ENCODE data around the gene SVBP.
"Not testable (repeated sequence)": the region's sequence is repeated elsewhere in the genome, so short reads cannot be mapped to it uniquely, and the experiment has no call there.

The SVBP gene, protein sequence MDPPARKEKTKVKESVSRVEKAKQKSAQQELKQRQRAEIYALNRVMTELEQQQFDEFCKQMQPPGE

DNA sequence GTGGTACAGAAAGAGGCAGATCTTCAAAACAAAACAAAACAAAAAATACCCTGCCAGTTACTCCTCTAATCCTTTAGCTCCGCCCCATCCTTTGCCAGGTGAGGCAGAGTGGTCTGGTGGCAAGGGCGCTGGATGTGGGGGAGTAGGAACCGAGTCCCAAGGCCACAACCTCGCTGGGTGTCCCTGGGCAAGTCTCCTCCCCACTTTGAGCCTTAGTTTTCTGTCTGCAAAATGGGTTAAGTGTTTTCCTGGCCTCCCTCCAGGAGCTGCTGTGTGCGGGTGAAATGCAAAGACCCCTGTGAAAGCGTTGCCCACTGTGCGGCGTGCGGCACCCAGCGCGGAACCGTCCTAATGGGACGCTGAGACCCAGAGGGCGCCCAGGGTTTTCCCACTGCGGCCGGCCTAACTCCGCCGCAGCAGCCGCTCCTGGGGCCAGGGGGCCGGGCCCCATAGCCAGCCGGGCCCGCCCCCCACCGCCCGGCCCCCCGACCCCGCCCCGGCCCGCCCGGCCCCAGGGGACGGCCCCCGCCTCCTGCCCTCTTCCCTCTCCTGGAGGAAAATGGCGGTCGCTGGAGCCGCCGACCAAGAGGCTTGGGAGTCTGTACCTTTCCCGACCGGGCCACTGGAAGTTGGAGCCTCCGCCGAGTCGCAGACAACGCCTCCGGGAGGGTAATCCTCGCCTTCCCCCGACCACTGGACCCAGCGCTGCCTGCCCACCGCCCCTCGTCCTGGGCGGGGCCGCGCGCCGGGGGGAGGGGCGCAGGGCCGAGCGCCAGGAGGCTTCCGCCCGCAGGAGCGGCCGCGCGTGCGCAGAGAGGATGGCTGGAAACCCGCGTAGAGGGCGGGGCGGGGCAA lies at the start of gene SVBP, which contains the start of gene ERMAP:
TSS of gene SVBP (minus strand) at position 813 of the 855 bp plus-strand sequence. CDS start 853 bp downstream, outside the sequence.
TSS of gene ERMAP (plus strand) at position 538 of the 855 bp plus-strand sequence. CDS start 13,327 bp downstream, outside the sequence.
- peak; percentile 40 for TF ChIP-seq POLR2A (IDR thresholded peaks at IDR 0.05; ENCODE audit: low read depth, low read length)
- DNase-seq (ENCODE audit: insufficient read length, low spot score) (peak; percentile 92), FAIRE-seq (no peak)

DNA sequence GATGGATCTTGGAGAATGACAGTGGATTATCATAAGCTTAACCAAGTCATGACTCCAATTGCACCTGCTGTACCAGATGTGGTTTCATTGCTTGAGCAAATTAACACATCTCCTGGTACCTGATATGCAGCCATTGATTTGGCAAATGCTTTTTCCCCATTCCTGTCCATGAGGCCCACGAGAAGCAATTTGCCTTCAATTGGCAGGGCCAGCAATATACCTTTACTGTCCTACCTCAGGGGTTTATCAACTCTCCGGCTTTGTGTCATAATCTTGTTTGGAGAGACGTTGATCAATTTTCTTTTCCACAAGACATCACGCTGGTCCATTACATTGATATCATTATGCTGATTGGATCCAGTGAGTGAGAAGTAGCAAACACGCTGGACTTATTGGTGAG lies 49.4 kb upstream of the SVBP start:
- FAIRE-seq (no peak), DNase-seq (ENCODE audit: insufficient read length, low spot score) (no peak)
- TF ChIP-seq POLR2A (IDR thresholded peaks at IDR 0.05; ENCODE audit: low read depth, low read length): no peak

DNA sequence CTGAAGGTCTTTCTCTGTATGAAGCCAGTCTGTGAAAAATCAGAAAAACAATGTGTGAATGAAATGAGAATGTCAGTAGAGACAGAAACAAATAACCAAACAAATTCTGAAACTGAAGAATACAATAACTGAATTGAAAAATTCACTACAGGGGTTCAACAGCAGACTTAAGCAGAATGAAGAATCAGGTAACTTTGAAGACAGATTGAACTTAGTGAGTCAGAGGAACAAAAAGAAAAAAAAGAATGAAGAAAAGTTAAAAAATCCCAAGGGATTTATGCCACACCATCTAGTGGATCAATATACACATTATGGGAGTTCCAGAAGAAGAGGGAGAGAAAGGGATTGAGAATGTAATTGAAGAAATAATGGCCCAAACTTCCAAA lies 43.8 kb upstream of the SVBP start:
- FAIRE-seq (no peak), DNase-seq (ENCODE audit: insufficient read length, low spot score) (no peak)
- TF ChIP-seq POLR2A (IDR thresholded peaks at IDR 0.05; ENCODE audit: low read depth, low read length): no peak

DNA sequence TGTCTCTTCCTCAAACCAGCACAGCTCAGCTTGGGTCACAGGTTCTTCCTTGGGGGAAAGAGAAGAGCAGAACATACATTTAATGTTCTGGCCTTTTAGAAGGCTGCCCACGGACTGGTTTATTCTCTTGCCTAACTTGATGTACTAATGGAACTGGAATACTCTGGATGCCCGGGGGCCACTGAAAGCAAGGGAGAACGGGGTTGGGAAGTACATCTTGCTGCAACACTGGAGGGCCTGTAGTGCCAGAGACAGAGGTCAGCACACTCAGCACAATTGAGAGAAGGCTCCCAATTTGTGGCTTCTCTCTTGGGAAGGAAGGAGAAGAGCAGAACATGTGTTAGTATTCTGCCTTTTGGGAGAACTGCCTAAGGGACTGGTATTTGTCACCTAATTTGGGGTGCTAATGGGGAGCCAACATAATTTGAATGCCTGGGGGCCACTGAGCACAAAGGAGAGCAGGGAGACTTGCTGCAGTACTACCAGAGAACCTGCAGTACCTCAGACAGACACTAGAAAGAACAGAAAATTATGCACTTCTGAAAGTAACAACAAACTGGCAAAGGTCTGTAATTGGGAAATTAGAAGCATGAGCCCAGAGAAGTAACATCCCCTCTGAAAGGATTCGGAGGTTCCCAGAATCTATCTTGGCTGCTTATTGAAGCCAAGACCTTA lies 43.3 kb upstream of the SVBP start:
- no peak for TF ChIP-seq POLR2A (IDR thresholded peaks at IDR 0.05; ENCODE audit: low read depth, low read length)
- FAIRE-seq: no peak
- DNase-seq (ENCODE audit: insufficient read length, low spot score): no peak

DNA sequence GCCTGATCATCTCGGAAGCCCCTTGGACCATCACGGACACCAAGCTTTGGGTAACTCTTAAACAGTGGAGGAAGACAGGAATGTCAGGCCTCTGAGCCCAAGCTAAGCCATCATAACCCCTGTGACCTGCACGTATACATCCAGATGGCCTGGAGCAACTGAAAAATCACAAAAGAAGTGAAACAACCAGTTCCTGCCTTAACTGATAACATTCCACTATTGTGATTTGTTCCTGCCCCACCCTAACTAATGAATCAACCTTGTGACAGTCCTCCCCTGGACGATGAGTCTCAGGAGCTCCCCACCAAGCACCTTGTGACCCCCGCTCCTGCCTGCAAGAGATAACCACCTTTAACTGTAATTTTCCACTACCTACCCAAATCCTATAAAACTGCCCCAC lies 42.2 kb upstream of the SVBP start:
- FAIRE-seq; DNase-seq (ENCODE audit: insufficient read length, low spot score): not testable (repeated sequence)

DNA sequence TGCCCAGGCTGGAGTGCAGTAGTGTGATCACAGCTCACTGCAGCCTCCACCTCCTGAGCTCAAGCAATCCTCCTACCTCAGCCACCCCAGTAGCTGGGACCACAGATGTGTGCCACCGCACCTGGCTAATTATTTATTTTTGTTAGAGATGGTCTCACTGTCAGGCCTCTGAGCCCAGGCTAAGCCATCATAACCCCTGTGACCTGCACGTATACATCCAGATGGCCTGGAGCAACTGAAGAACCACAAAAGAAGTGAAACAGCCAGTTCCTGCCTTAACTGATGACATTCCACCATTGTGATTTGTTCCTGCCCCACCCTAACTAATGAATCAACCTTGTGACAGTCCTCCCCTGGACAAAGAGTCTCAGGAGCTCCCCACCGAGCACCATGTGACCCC lies 39.4 kb upstream of the SVBP start:
- not testable (repeated sequence) for FAIRE-seq; DNase-seq (ENCODE audit: insufficient read length, low spot score)

DNA sequence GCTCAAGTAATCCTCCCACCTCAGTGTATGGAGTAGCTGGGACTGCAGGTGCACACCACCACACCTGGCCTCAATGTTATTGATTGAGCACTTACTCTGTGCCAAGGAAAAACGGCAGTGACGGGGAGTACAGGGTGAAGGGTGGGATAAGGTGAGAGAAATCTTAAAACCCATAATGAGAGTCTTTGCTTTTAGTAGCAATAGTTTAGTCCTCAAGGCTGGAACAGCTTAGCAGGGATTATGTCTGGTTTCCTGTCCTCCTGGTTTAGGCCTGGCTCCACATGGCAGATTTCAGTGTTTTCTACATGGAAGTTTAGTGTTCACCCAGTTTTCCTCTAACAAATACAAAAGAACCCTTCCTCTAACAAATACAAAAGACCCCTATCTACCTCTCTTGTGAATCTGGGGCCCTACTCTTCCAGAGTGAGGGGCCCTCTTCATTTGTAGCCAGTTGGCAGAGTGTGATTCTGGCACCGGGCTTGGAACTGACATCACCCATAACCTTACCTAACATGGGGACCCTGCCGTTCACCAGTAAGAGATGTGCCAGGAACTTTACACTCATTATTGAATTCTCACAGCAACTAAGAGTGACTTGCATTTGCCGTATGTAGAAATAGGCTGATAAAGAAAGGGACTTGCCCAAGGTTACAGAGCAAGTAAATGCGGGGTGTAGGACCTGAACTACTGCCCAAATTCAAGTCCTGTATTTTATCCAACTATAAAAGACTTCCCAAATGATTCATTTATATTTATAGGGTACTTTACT lies 36.1 kb upstream of the SVBP start:
- TF ChIP-seq POLR2A (IDR thresholded peaks at IDR 0.05; ENCODE audit: low read depth, low read length): no peak
- DNase-seq (ENCODE audit: insufficient read length, low spot score) (no peak), FAIRE-seq (no peak)

DNA sequence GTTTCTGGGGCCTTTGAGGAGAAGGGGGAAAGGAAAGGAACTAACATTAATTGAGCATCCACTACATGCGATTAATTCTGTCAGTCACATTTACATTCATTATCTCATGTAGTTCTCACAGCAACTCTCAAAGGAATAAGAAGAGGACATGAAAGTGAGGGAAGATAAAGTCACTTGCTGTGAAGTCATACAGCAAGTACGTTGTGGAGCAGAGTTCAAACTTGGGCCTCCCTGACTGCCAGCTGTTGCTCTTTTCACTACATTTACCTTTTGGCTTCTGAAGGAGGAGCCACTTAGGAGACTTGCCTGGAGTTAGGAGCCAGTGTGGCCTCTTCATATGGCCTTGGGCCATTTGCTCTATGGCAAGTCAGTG lies 35.4 kb upstream of the SVBP start:
- no peak for TF ChIP-seq POLR2A (IDR thresholded peaks at IDR 0.05; ENCODE audit: low read depth, low read length)
- DNase-seq (ENCODE audit: insufficient read length, low spot score): no peak
- FAIRE-seq: no peak

DNA sequence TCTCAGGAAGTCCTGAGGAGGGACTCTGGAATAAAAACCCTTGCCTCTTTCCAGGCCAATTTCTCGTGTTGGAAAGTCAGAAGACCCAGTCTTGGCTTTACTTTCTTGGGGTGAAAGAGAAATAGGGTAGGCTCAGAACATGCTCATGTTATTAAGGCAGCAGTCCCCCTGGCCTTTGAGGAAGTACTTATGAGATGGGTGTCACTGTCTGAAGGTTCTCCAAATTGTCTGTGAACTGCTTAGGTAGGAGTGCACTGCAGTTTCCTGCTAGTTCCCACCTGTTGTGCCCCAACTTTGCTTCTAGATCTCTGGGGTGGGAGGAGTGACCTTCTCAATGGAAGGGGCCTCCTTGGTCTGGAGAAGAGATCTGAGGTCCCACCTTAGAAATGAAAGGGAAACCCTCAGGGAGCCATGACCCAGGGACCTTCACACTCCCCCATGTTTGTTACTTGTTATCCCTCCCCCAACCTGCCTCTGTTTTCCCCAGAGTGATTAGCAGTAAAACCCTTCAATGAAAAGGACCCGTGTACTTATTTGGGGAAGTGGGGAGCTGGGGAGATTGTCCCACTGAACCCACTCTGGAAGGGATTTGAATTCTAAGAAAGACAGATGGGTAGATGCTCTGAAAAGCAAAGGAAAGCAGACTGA lies 34.9 kb upstream of the SVBP start:
- DNase-seq (ENCODE audit: insufficient read length, low spot score) (no peak), FAIRE-seq (no peak)
- no peak for TF ChIP-seq POLR2A (IDR thresholded peaks at IDR 0.05; ENCODE audit: low read depth, low read length)

DNA sequence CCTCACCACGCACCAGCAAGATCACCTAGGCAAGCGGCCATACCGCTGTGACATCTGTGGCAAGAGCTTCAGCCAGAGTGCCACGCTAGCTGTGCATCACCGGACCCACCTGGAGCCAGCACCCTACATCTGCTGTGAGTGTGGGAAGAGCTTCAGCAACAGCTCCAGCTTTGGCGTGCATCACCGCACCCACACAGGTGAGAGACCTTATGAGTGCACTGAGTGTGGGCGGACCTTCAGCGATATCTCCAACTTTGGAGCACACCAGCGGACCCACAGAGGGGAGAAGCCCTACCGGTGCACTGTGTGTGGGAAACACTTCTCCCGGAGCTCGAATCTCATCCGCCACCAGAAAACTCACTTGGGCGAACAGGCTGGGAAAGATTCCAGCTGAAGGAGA lies 34.2 kb upstream of the SVBP start:
- FAIRE-seq (no peak), DNase-seq (ENCODE audit: insufficient read length, low spot score) (no peak)
- TF ChIP-seq POLR2A (IDR thresholded peaks at IDR 0.05; ENCODE audit: low read depth, low read length): no peak

DNA sequence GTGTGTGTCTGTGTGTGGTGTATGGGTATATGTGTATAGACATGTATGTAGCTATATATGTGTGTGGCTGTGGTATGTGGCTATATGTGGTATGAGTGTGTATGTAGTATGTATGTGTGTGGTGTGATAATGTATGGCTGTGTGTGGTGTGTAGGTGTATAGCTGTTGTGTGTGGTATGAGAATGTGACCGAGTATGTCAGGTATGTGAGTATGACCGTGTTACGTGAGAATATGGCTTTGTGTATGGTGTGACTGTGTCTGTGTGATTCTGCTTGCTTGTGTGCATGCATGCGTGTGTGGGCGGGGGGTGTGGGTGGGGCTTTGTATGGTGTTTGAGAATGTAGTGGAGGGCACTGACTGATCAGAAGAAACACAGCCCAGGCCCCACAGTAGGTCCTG lies 32.7 kb upstream of the SVBP start:
- FAIRE-seq (no peak), DNase-seq (ENCODE audit: insufficient read length, low spot score) (no peak)
- TF ChIP-seq POLR2A (IDR thresholded peaks at IDR 0.05; ENCODE audit: low read depth, low read length): no peak

DNA sequence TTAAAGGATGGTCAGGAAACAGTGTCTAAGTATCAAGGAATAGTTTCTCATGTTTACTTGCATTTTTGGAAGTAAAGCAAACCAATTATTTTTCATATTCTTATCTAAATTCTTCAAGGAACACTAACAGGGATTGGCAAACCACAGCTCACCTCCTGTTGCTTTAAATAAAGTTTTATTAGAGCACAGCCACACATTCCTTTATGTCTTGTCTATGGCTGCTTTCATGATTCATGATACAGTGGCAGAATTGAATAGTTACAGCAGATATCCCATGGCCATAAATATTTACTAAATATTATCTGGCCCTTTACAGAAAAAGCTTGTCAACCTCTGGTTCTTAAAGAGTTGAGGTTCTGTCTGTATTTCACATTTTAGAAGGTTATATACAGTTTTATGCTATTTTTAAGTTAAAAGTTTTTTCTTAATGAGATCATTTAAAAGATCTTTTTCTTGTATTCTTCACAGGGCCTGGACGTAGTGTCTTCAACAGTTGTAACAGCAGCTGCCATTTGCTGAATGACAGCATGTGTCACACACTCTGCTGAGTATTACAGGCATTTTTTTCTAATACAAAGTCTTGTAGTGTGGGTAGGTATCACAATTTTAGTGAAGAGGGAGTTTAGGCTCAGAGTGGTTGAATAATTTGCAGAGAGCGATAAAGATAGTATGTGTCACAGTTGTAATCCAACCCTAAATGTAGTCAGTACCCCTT lies 31.8 kb upstream of the SVBP start:
- no peak for TF ChIP-seq POLR2A (IDR thresholded peaks at IDR 0.05; ENCODE audit: low read depth, low read length)
- no peak for DNase-seq (ENCODE audit: insufficient read length, low spot score)
- FAIRE-seq: no peak

All from H54 (cell line).